HUES48 (cell line): ENCODE results near the gene RYK.

Experiments
- H3K27ac ChIP-seq: one replicate; pipeline ENCODE4 v1.7.0; 2013; ENCODE audit warnings: low read depth, low read length, inconsistent platforms
- H3K27me3 ChIP-seq: 2 replicates; pipeline ENCODE4 v1.6.1; 2013; ENCODE audit warnings: mild to moderate bottlenecking, low read length; ENCODE audit not compliant: control insufficient read depth, insufficient read depth
- H3K36me3 ChIP-seq: 2 replicates; pipeline ENCODE4 v1.6.1; 2013; ENCODE audit warnings: low read length; ENCODE audit not compliant: control insufficient read depth, insufficient read depth
- H3K4me1 ChIP-seq: 2 replicates; pipeline ENCODE4 v1.6.1; 2013; ENCODE audit warnings: mild to moderate bottlenecking, low read length; ENCODE audit not compliant: control insufficient read depth, insufficient read depth
- H3K4me3 ChIP-seq: 2 replicates; pipeline ENCODE4 v1.5.1; 2013; ENCODE audit warnings: mild to moderate bottlenecking, low read depth, low read length
- H3K9ac ChIP-seq: 2 replicates; pipeline ENCODE4 v1.6.1; 2013; ENCODE audit warnings: mild to moderate bottlenecking, low read depth, low read length, moderate library complexity
- H3K9me3 ChIP-seq: 2 replicates; pipeline ENCODE4 v1.6.1; 2013; ENCODE audit warnings: low read length; ENCODE audit not compliant: control insufficient read depth, insufficient read depth

The RYK gene

DNA sequence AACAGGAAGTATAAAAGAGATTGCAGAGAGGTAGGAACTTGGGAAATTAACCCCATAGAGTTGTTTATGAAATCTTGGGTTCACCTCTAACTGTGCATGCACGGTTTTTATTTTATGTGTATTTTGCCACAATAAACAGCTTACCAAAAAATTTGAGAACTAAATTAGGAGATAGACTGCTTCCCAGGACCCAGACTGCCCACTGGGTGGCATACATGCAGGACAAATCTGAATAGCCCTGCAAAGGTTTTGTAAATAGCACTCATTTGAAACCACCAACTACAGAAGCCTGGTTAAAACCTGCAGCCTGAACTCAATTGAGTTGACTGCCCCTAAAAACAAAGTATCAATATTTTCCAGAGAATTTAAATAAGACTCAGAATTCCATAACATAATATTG lies 124.5 kb downstream of the RYK start:
- Histone ChIP-seq H3K4me1 (no peaks in the 10 kb centered on the region), H3K27me3 (no peaks in the 10 kb centered on the region), H3K27ac (no peak overlapping the region), H3K9me3 (peaks cover 35% of the 10 kb centered on the region), H3K4me3 (no peak overlapping the region), H3K36me3 (no peaks in the 10 kb centered on the region; the same call in 1 of the 2 replicates), H3K9ac (no peak overlapping the region)

DNA sequence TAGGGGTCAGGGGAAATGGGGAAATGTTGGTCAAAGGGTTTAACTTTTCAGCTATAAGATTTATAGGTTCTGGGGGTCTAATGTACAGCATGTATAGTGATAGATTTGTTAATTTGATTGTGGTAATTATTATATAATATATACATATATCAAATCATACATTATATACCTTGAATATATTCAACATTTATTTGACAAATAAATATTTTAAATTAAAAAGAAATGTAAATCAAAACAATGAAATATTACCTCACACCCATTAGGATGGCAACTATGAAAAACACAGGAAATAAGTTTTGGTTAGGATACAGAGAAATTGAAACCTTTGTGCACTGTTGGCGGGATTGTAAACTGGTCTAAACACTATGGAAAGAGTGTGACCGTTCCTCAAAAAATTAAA lies 135.9 kb downstream of the RYK start:
- H3K9me3 ChIP-seq, result 0 out of 2 replicates have a peak, but pooled peaks cover 4% of the 10 kb centered on the region
- no peaks in the 10 kb centered on the region for H3K4me1 ChIP-seq
- H3K4me3 ChIP-seq, result no peak overlapping the region
- H3K27ac ChIP-seq, result no peak overlapping the region
- no peaks in the 10 kb centered on the region for H3K36me3 ChIP-seq
- H3K9ac ChIP-seq, result no peak overlapping the region
- no peaks in the 10 kb centered on the region for H3K27me3 ChIP-seq

DNA sequence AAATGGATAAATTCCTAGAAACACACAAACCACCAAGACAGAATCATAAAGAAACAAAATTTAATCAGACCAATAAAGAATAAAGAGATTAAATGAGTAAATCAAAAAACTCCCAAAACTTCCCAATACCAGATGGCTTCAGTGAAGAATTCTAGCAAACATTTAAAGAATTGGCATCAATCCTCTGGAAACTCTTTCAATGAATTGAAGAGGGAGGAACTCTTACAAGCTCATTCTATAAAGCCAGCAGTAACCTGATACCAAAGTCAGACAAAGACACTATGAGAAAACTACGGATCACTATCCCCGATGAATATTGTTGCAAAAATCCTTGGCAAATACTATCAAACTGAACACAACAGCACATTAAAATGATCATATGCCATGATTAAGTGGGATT lies 139.0 kb downstream of the RYK start:
- H3K9me3 ChIP-seq, result no peaks in the 10 kb centered on the region
- H3K36me3 ChIP-seq, result no peaks in the 10 kb centered on the region
- no peak overlapping the region for H3K4me3 ChIP-seq
- H3K27ac ChIP-seq, result no peak overlapping the region
- no peak overlapping the region for H3K9ac ChIP-seq
- H3K27me3 ChIP-seq, result no peaks in the 10 kb centered on the region
- peaks cover 2% of the 10 kb centered on the region; the same call in 1 of the 2 replicates for H3K4me1 ChIP-seq

DNA sequence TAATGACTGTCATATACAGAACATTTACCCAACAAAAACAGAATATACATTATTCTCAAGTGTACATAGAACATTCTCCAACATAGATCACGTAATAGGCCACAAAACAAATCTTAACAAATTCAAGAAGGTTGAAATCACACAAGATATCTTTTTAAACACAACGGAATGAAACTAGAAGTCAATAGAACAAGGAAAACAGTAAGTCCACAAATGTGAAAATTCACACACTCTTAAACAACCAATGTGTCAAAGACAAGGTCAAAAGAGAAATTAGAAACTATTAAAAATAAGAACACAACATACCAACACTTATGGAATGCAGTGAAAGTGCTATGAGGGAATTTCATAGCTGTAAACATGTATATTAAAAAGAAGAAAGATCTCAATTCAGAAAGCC lies 139.7 kb downstream of the RYK start:
- H3K9ac ChIP-seq, result no peak overlapping the region
- H3K36me3 ChIP-seq, result no peaks in the 10 kb centered on the region
- H3K4me1 ChIP-seq, result peaks cover 3% of the 10 kb centered on the region
- H3K9me3 ChIP-seq, result no peaks in the 10 kb centered on the region
- H3K27ac ChIP-seq, result no peak overlapping the region
- no peaks in the 10 kb centered on the region for H3K27me3 ChIP-seq
- H3K4me3 ChIP-seq, result no peak overlapping the region
